DND-41 (cell line): ENCODE data around the gene CRK.

Experiments used
- CTCF ChIP-seq: IDR thresholded peaks from 2 replicates; pipeline ENCODE4 v1.5.1; 2012; ENCODE audit warnings: borderline replicate concordance, low read length, moderate library complexity, mild to moderate bottlenecking; ENCODE audit not compliant: poor library complexity, severe bottlenecking; ENCODE audit errors: extremely low read depth
- EZH2 ChIP-seq: IDR thresholded peaks from 3 replicates; pipeline ENCODE4 v1.6.1; 2012; ENCODE audit warnings: borderline replicate concordance, low read depth, mild to moderate bottlenecking, moderate library complexity, low read length, inconsistent platforms; ENCODE audit not compliant: severe bottlenecking

DNA sequence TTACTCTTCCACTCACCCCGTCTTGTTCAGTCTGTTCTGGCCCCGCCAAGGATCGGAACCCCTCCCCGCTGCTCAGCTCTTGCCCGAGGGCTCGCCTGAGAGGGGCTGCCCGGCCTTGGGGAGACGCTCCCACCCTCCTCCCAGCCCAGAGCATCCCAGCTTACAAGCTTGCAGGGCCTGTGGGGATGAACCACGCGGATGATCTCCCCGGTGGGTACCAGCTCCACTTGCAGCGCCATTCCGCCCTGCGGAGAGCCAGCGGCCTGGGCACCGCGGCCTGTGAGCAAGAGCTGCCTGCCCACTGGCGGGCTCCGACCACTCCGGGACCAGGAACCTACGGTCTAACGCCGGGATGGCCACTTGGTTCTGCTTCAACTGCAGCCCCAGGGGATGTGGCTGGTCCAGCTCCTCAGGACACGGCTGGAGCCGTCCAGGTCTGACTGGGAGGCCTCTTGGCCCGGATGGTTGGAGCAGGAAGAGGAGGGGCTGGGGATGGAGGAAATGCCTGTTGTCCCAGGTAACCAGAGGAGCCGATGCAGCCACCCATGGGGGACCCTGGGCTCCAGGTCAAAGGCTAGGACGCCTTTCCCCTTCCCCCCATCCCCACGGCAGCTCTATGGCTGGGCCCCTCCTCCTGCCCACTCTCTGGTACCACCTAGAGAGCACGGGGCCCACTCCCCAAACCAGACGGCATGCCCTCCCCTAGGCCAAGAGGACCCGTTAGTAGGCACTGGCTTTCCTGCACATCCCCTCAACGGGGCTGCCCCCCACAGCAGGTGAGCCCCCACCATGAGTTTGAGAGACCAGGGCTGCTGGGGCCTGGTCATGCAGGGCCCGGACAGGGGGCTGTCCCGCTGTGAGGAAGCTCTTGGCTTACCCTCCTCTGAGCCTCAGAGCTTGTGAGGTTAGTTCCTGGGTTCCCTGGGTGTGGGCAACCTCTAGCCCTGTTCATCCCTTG lies 36.5 kb upstream of the CRK start, which contains the start of gene MYO1C:
- no peak for TF ChIP-seq CTCF
- TF ChIP-seq EZH2 = no peak
